Esophagus squamous epithelium (tissue), 4 donors: ENCODE results near the gene VMP1.
"Not testable (repeated sequence)": the region's sequence is repeated elsewhere in the genome, so short reads cannot be mapped to it uniquely, and the experiment has no call there.

Experiments
- POLR2A ChIP-seq, 4 donors: fragments of 450-650 bp; IDR thresholded peaks; one replicate each; pipeline ENCODE4 v1.6.1; 2017; ENCODE audit warnings: antibody characterized with exemption in 4 of 4, mild to moderate bottlenecking in 4 of 4, moderate library complexity in 3 of 4
- TF ChIP-seq, protein P1 (sequence below), 6 experiments: fragments of 450-650 bp in 4 of 6; fragments of 200-600 bp in 2 of 6; sonication (generic) in 2 of 6; IDR thresholded peaks; one replicate each; pipeline ENCODE4 v1.5.1; 2016 to 2019; ENCODE audit warnings: antibody characterized with exemption in 6 of 6, mild to moderate bottlenecking in 4 of 6, moderate library complexity in 4 of 6

DNA sequence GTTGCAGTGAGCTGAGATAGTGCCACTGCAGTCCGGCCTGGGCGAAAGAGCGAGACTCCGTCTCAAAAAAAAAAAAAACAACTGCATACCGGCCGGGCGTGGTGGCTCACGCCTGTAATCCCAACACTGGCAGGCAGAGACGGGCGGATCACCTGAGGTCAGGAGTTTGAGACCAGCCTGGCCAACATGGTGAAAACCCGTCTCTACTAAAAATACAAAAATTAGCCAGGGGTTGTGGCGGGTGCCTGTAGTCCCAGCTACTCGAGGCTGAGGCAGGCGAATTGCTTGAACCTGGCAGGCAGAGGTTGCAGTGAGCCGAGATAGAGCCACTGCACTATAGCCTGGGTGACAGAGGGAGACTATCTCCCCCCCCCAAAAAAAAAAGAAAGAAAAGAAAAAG is 142.9 kb downstream of the VMP1 start:
- TF ChIP-seq, protein P1, sequence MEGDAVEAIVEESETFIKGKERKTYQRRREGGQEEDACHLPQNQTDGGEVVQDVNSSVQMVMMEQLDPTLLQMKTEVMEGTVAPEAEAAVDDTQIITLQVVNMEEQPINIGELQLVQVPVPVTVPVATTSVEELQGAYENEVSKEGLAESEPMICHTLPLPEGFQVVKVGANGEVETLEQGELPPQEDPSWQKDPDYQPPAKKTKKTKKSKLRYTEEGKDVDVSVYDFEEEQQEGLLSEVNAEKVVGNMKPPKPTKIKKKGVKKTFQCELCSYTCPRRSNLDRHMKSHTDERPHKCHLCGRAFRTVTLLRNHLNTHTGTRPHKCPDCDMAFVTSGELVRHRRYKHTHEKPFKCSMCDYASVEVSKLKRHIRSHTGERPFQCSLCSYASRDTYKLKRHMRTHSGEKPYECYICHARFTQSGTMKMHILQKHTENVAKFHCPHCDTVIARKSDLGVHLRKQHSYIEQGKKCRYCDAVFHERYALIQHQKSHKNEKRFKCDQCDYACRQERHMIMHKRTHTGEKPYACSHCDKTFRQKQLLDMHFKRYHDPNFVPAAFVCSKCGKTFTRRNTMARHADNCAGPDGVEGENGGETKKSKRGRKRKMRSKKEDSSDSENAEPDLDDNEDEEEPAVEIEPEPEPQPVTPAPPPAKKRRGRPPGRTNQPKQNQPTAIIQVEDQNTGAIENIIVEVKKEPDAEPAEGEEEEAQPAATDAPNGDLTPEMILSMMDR (IDR thresholded peaks at IDR 0.05): not testable (repeated sequence)
- not testable (repeated sequence) for TF ChIP-seq POLR2A (IDR thresholded peaks at IDR 0.05)
